GM20000 (cell line): ENCODE measurements around the gene MYBBP1A.
A peak's percentile ranks its signal among the peaks of the same experiment; 100 is the strongest.

Experiments
- DNase-seq: peaks from one replicate; pipeline ENCODE4 v3.0.0; 2012; ENCODE audit warnings: low spot score
- TF ChIP-seq, protein P1 (sequence below): IDR thresholded peaks from 2 replicates; pipeline ENCODE4 v1.5.1; 2012; ENCODE audit warnings: mild to moderate bottlenecking, control low read depth; ENCODE audit errors: extremely low read depth, missing control alignments

MYBBP1A gene

DNA sequence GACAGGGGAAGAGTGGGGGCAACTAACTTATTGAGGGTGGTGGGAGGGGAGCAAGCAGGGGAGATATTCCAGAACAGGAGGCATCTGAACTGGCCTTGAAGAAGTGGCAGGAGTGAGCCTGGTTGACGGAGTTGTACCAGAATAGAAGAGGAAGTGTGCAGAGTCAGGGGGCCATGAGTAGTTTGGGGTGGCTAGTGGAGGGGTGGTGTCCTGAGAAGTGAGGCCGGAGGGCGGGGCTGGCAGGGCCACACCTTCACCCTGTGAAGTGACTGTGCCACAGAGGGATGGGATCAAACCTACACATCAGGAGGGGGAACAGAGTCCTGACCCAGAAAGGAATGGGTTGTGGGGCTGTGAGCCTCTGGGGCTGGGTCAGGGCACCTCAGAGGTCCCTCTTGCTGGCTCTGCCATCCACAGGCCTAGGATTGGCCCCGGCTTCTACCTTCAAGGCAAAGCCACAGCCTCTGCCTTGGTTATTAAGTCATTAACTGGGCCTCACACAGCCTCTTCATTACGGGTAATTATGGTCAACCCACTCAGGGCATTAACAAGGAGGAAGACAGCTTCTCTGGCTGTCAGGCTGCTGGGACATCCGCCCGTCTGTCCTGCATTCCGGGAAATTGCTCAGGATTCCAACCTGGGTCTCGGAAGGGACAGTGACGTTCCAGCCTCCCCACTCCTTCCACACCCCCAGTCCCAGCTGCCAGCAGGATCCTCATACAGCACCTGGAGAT is 43.8 kb downstream of the MYBBP1A start:
- no peak for DNase-seq

DNA sequence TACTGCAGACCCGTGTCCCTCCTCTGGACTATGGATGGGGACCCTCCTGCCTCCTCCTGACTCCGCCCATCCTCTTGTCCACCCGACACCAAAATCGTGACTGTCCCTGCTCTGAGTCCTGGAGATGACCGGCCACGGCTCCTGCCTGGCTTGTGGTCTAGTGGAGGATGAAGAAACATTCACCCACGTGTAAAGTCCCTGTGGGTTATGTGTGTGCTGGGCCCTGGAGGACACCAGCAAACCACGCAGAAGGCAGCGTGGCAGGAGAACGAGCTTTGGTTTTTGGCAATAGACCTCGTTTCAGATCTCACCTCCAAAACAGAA is 44.6 kb downstream of the MYBBP1A start:
- DNase-seq, result no peak
- TF ChIP-seq, protein P1, sequence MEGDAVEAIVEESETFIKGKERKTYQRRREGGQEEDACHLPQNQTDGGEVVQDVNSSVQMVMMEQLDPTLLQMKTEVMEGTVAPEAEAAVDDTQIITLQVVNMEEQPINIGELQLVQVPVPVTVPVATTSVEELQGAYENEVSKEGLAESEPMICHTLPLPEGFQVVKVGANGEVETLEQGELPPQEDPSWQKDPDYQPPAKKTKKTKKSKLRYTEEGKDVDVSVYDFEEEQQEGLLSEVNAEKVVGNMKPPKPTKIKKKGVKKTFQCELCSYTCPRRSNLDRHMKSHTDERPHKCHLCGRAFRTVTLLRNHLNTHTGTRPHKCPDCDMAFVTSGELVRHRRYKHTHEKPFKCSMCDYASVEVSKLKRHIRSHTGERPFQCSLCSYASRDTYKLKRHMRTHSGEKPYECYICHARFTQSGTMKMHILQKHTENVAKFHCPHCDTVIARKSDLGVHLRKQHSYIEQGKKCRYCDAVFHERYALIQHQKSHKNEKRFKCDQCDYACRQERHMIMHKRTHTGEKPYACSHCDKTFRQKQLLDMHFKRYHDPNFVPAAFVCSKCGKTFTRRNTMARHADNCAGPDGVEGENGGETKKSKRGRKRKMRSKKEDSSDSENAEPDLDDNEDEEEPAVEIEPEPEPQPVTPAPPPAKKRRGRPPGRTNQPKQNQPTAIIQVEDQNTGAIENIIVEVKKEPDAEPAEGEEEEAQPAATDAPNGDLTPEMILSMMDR, result no peak

More for the DNA sequence above, 43.8 kb downstream of the MYBBP1A start:
- TF ChIP-seq, protein P1, result no peak

DNA sequence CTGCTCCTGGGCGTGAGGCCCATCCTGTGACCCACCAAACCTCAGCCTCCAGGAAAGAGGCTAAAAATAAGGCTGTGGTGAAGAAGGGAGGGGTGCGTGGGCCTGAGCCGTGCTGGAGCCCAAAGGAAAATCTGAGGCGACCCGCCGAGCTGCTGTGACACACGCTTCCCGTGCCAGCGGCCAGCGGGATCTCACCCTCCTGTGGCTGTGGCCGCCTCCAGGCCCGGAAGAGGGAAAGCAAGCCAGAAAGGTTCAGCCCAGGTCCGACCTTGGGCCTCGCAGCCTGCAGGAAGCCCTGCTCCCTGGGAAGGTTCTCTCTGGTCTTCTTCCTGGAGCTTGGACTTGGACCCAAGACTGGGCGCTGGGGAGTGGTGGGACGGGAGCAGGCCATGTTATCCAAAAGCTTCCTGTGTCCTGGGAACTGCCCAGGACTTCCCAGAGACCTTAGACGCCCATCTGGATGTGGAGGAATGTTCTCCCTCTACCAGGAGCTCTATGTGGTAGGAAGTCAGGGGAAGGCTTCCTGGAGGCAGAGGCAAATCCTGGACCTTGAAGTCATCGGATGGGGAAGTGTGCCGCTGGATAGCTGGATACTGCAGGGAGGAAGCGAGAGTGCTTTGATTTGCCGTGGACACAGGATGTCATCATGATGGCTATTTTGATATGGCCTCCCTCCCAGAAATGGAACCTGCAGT is 45.1 kb downstream of the MYBBP1A start:
- DNase-seq, result no peak
- TF ChIP-seq, protein P1, result no peak

DNA sequence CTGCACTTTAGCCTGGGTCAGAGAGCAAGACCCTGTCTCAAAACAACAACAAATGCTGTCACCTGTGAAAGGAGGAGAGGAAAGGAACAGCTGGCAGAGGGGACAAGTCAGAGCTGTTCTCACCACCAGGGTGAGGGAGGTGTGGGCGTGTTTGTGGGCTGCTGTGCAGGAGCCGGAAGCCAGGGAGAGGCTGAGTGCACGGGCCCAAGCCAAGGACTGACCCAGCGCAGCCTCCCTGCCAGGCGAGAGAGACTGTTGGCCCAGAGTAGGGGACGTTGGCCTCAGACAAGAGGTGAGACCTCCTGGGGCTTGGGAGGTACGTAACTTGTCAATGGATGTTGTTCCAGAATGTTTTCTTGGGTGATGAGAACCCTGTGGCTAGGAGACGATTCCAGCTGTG is 45.8 kb downstream of the MYBBP1A start:
- peak; percentile 70 for DNase-seq
- TF ChIP-seq, protein P1, result no peak

DNA sequence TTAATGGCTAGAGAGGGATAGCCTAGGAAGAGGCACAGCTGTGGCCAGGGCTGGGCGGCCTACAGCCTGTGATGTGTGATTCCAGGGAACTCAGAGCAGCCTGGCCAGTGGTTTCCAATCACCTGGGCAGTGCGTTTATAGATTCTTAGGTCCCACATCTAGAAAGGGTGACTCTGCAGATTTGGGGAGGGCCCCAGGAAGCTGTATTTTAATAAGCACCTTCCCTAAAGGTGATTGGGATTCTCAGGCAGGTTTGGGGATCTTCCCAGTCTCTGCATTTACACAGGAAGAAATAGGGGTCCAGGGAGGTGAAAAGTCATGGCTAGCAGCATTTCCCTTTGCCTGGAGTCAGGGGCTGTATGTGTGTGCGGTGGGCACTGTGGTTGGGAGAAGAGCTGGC is 47.0 kb downstream of the MYBBP1A start:
- DNase-seq, result no peak
- TF ChIP-seq, protein P1, result no peak

DNA sequence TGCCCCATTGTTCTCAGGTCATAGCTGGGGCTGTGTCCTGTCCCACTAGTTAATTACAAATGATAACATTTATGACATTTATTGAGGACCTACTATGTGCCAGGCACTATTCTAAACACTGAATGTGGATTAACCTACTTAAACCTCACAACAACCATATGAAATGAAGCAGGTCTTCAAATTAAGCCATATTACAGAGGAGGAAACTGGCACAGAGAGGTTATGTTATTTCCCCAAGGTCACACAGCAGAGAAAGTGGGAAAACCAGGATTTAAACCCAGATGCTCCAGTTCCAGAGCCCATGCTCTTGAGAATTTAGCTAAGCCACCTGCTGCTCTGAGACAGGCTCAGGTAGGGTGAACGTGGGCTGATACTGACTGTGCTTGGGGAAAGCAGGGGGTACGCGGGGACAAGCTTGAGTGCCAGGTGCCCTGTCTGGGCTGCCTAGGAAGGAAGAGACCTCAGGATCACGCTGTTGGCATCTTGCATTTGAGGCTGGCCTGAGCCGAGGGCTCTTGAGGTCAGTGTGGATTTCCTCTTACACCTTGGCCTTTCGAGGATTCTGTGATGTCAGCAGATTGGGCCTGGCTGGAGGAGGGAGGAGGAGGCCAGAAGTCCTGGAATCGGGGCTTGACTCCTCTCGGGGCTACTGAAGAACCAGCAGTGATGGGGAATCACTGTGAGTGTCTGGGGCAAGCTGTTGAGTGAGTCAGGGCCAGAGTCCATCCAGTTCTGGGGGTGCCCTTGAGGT is 47.6 kb downstream of the MYBBP1A start:
- no peak for DNase-seq
- TF ChIP-seq, protein P1, result no peak

DNA sequence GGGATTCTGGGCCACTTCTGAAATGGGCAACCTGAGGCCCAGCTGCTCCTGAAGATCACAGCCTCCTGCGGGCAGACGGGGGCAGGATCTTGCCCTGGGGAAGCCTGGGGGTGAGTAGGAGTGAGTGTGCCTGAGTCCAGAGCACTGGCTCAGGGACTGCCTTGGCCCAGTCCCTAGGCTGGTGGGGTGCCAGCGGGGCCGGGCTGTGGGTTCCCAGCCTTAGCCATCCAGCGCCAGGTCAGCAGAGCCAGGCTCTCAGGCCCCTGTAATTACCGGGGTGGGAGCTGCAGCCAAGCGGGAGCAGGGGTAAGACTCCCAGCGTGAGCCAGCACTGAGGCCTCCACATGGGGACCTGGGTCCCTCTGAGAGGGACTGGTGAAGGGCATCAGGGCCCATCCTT is 48.3 kb downstream of the MYBBP1A start:
- TF ChIP-seq, protein P1, result no peak
- DNase-seq, result no peak
